ENCODE data around the gene HEBP2.

- TF ChIP-seq IRF1 (CRISPR knock-in tag; IDR thresholded peaks at IDR 0.05) (no peak), CTCF (IDR thresholded peaks at IDR 0.05) (no peak), ATF3 (CRISPR knock-in tag; conservative IDR thresholded peaks at IDR 0.05) (no peak), E2F5 (CRISPR knock-in tag; IDR thresholded peaks at IDR 0.05) (no peak), ZNF512 (CRISPR knock-in tag; IDR thresholded peaks at IDR 0.05; ENCODE audit: borderline replicate concordance) (no peak), E2F4 (CRISPR knock-in tag; IDR thresholded peaks at IDR 0.05; ENCODE audit: borderline replicate concordance, low read depth) (no peak), CREM (CRISPR knock-in tag; IDR thresholded peaks at IDR 0.05) (no peak), TCF7 (CRISPR knock-in tag; IDR thresholded peaks at IDR 0.05; ENCODE audit: low read depth) (no peak), TEAD1 (CRISPR knock-in tag; IDR thresholded peaks at IDR 0.05) (no peak), STAT6 (CRISPR knock-in tag; conservative IDR thresholded peaks at IDR 0.05; ENCODE audit: low read depth) (no peak), NR1H2 (CRISPR knock-in tag; IDR thresholded peaks at IDR 0.05) (no peak)
Measured at GRCh38 chr6:138446821-138447220, 42.8 kb downstream of the HEBP2 start.

Measured in WTC11 (cell line).